Spleen (tissue), 11 donors: ENCODE measurements around the gene GCC2. TPM values are rescaled to one million over a fixed set of nuclear protein-coding genes. Genes with fewer than 3 reads are reported as not detected.

Experiments used
- DNase-seq: peaks from one replicate; pipeline ENCODE4 v3.0.0-alpha.2; 2020
- H3K27ac ChIP-seq, 8 donors: fragments of 200-600 bp; sonication (generic) in 7 of 8; 1 replicate in 4 of 8; 2 replicates in 4 of 8; pipeline versions ENCODE4 v1.5.0 to v1.8.0; 2016 to 2021; ENCODE audit warnings: inconsistent platforms in 4 of 8, mild to moderate bottlenecking in 4 of 8, moderate library complexity in 1 of 8
- H3K27me3 ChIP-seq, 7 donors: fragments of 200-600 bp; sonication (generic) in 6 of 7; replicated peaks in 1 of 7; 1 replicate in 4 of 7; 2 replicates in 3 of 7; pipeline versions ENCODE4 v1.5.0 to v1.8.0; 2016 to 2021; ENCODE audit warnings: inconsistent platforms in 3 of 7, mild to moderate bottlenecking in 1 of 7
- H3K36me3 ChIP-seq, 6 donors: fragments of 200-600 bp; sonication (generic) in 5 of 6; 1 replicate in 4 of 6; 2 replicates in 2 of 6; pipeline versions ENCODE4 v1.5.0 to v1.8.0; 2016 to 2021; ENCODE audit warnings: inconsistent platforms in 2 of 6
- H3K4me1 ChIP-seq, 6 donors: fragments of 200-600 bp; sonication (generic) in 5 of 6; 1 replicate in 3 of 6; 2 replicates in 3 of 6; pipeline versions ENCODE4 v1.5.0 to v1.8.0; 2016 to 2021; ENCODE audit warnings: inconsistent platforms in 3 of 6
- H3K4me3 ChIP-seq, 8 donors: fragments of 200-600 bp; sonication (generic) in 7 of 8; 1 replicate in 4 of 8; 2 replicates in 4 of 8; pipeline versions ENCODE4 v1.5.0 to v1.8.0; 2016 to 2021; ENCODE audit warnings: inconsistent platforms in 4 of 8, mild to moderate bottlenecking in 4 of 8, moderate library complexity in 2 of 8
- H3K9me3 ChIP-seq, 8 donors: fragments of 200-600 bp; sonication (generic) in 7 of 8; 1 replicate in 4 of 8; 2 replicates in 4 of 8; pipeline versions ENCODE4 v1.5.0 to v1.8.0; 2016 to 2021; ENCODE audit warnings: inconsistent platforms in 4 of 8
- POLR2A ChIP-seq, 3 donors: fragments of 450-650 bp; IDR thresholded peaks; one replicate each; pipeline ENCODE4 v1.5.1; 2017; ENCODE audit warnings: antibody characterized with exemption in 3 of 3, mild to moderate bottlenecking in 1 of 3
- POLR2AphosphoS5 ChIP-seq, 3 donors: sonication (generic); formaldehyde crosslinking; IDR thresholded peaks; one replicate each; pipeline ENCODE4 v1.5.1; 2017; ENCODE audit warnings: antibody characterized with exemption in 3 of 3
- WGBS, 5 donors: extraction: QIAGEN DNeasy Blood & Tissue Kit in 3 of 5; methylation state at CpG; one replicate each; pipeline versions ENCODE4 v1.1.5 to v1.1.7; 2013 to 2018; 5-methylcytosine and 5-hydroxymethylcytosine counted together
- intact Hi-C: fragments of 100-400 bp; cut with DNase I; formaldehyde crosslinking; loops from one replicate; pipeline ENCODE4 v1.15.0; 2023; ENCODE audit warnings: low total_unique reads
- polyA plus RNA-seq, 3 donors: library from polyadenylated mRNA; stranded (reverse); fragments of 200-250 nt; gene quantifications; one replicate each; pipeline ENCODE4 v1.2.1, GENCODE V29; 2013
- total RNA-seq, 7 donors: library from RNA; depleted of rRNA in 3 of 7; stranded (reverse); fragments of >200 nt in 3 of 7; fragmentation: NEBNext Ultra II Directional in 4 of 7; extraction: Animal tissue kit (Norgen Biotek cat#: 25700) in 4 of 7; gene quantifications; one replicate each; pipeline versions ENCODE4 v1.1.0 to v1.2.1, GENCODE V29; 2016 to 2021
- TF ChIP-seq, protein P1 (sequence below), 11 experiments: fragments of 200-600 bp in 7 of 11; fragments of 450-650 bp in 4 of 11; sonication (generic) in 4 of 11; IDR thresholded peaks in 8 of 11; conservative IDR thresholded peaks in 3 of 11; 1 replicate in 7 of 11; 2 replicates in 4 of 11; pipeline versions ENCODE4 v1.4.0 to v1.8.0; 2016 to 2021; ENCODE audit warnings: antibody characterized with exemption in 11 of 11, inconsistent platforms in 4 of 11, mild to moderate bottlenecking in 1 of 11
- donor health status: healthy with polysubstance abuse.
- donor health status: DM: no; HTN: no; CAD: no; lungs with moderate emphysema.
- donor health status: DM: no; HTN: no; CAD: no.
- donor health status: Bipolar disorder and iron deficiency.
- donor health status: healthy.
- donor health status: DM: no; HTN: no; CAD: no.
- donor health status: DM: yes; HTN: yes; CAD: no.

The GCC2 gene
- total and polyA plus RNA-seq, 10 donors = 10.1 to 82.6 (median 59.9) TPM

DNA sequence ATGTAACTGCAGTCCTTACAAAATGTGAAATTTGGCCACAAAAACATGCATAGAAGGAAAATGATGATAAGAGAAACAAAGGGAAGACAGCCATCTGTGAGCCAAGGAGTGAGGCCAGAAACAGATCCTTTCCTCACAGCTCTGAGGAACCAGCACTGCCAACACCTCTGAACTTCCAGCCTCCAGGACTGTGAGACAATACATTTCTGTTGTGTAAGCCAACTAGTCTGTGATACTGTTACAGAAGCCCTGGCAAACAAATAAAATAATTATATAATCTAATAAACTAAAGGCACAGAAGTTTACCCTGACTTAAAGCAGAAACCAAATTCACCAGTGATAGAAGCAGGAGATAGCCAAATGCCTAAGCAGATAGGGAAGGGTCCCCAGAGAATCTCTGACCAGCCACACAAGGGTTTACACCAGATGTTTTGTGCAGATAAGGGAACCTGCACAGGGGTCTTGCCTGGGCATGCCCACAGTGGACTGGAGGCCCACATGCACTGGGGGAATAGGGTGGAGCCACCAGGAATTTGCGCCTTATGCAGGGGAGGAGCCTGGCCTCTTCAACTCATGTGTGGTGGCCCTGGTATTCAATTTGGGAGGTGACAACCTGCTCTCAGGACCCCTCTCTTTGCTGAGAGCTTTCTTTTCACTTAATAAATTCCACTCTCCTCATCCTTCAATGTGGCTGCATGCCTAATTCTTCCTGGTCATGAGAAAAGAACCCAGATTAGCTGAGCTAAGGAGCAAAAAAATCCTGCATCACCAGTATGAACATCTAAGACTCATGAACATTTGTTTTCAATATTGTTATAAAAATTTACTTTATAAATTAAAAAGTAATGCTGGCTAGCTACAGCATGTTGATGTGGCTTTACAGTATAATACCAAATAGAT is 3.8 kb upstream of the GCC2 start:
- Histone ChIP-seq H3K36me3 (no peaks in the 10 kb centered on the region), H3K9me3 (no peaks in the 10 kb centered on the region), H3K27me3 (no peaks in the 10 kb centered on the region), H3K4me3 (no peak overlapping the region), H3K4me1 (peaks cover 7 to 16% (median 11%) of the 10 kb centered on the region in 6 donors), H3K27ac (no peak overlapping the region)
- intact Hi-C loops = loop anchor here (10.0 kb wide), 1 partner anchor 180 kb away; no protein-coding TSS in a partner anchor
- no peak for TF ChIP-seq POLR2A (IDR thresholded peaks at IDR 0.05)
- TF ChIP-seq, protein P1, sequence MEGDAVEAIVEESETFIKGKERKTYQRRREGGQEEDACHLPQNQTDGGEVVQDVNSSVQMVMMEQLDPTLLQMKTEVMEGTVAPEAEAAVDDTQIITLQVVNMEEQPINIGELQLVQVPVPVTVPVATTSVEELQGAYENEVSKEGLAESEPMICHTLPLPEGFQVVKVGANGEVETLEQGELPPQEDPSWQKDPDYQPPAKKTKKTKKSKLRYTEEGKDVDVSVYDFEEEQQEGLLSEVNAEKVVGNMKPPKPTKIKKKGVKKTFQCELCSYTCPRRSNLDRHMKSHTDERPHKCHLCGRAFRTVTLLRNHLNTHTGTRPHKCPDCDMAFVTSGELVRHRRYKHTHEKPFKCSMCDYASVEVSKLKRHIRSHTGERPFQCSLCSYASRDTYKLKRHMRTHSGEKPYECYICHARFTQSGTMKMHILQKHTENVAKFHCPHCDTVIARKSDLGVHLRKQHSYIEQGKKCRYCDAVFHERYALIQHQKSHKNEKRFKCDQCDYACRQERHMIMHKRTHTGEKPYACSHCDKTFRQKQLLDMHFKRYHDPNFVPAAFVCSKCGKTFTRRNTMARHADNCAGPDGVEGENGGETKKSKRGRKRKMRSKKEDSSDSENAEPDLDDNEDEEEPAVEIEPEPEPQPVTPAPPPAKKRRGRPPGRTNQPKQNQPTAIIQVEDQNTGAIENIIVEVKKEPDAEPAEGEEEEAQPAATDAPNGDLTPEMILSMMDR (IDR thresholded peaks at IDR 0.05 in 8 of 11, conservative IDR thresholded peaks at IDR 0.05 in 3 of 11) = no peak
- no peak for TF ChIP-seq POLR2AphosphoS5 (IDR thresholded peaks at IDR 0.05)
- 82 to 94% (median 87%) methylated on average over 1 of the region's 1 CpG for WGBS, 5 donors
- DNase-seq = no peak

DNA sequence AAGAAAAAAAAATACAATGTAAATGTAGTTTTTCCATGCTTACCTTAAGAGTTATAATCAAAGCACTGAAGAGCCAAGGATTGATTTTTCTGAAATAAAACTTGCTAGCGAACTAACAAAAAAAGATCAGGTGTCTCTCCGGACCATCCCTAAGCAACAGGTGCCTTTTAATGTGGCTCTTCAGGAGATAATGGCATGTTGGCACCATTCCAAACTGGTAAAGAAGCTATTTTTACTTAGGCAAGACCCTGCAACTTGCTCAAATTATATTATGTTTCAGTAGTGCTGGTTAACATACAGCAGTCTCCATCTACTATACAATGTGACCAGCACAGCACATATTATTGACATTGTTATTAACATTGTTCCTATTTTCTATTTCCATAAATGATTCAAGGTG is 2.3 kb upstream of the GCC2 start:
- Histone ChIP-seq H3K27me3 (no peaks in the 10 kb centered on the region), H3K36me3 (peaks cover 0 to 13% (median 0%) of the 10 kb centered on the region in 6 donors), H3K27ac (no peak overlapping the region), H3K4me3 (no peak overlapping the region), H3K9me3 (no peaks in the 10 kb centered on the region), H3K4me1 (peaks cover 10 to 31% (median 23%) of the 10 kb centered on the region in 6 donors)
- no peak for TF ChIP-seq POLR2A (IDR thresholded peaks at IDR 0.05)
- TF ChIP-seq POLR2AphosphoS5 (IDR thresholded peaks at IDR 0.05) = no peak
- TF ChIP-seq, protein P1 (IDR thresholded peaks at IDR 0.05 in 8 of 11, conservative IDR thresholded peaks at IDR 0.05 in 3 of 11) = no peak
- DNase-seq = no peak
- intact Hi-C loops = loop anchor here (10.0 kb wide), 1 partner anchor 178 kb away; no protein-coding TSS in a partner anchor
- WGBS, 5 donors = 94 to 100% (median 96%) methylated on average over 2 of the region's 2 CpGs

DNA sequence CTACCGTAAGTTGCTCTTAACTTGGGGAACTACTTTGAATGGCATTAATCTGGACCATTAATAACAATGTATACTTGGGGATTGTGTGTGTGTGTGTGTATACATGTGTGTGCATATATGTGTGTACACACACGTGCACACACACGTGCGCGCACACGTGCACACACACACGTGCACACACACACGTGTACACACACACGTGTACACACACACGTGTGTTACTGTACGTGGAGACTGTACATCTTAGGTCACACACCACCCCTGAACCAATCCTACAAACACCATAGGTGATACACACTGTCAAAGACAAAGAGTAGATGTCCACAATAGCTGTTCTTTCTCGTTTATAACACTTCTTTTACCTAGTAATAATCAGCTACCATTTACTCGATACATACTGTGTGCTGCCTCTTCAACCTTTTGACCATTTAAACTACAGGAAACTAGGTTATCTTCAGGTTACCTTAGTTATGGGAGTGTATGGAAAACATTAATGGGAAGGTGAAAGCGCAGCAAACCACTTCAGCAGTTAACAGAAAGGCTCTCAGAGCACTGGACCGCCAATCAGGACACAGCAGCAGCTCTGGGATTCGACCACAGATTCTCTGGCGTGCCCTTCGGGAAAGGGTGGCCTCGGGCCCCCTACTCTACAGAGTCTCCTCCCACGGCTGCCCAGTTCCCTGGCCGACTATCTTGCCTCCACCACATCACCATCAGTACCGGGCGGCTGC is 894 bp upstream of the GCC2 start:
- no peak for DNase-seq
- H3K36me3 ChIP-seq = peaks cover 0 to 27% (median 8%) of the 10 kb centered on the region in 6 donors
- intact Hi-C loops = loop anchor here (10.0 kb wide), 1 partner anchor 177 kb away; no protein-coding TSS in a partner anchor
- H3K4me3 ChIP-seq = peak overlapping the region; percentile 56 to 92 (median 80)
- H3K4me1 ChIP-seq = peaks cover 10 to 45% (median 29%) of the 10 kb centered on the region in 6 donors
- no peaks in the 10 kb centered on the region for H3K9me3 ChIP-seq
- H3K27ac ChIP-seq = peak overlapping the region; percentile 83 to 96 (median 92)
- WGBS, 5 donors = 52 to 58% (median 56%) methylated on average over 21 to 23 of the region's 23 CpGs
- H3K27me3 ChIP-seq = no peaks in the 10 kb centered on the region
- TF ChIP-seq POLR2AphosphoS5 (IDR thresholded peaks at IDR 0.05) (no peak), POLR2A (IDR thresholded peaks at IDR 0.05) (no peak)
- TF ChIP-seq, protein P1 (IDR thresholded peaks at IDR 0.05 in 8 of 11, conservative IDR thresholded peaks at IDR 0.05 in 3 of 11) = no peak
